Stimulated activated CD4-positive, alpha-beta T cell treated with anti-CD3 and anti-CD28 coated beads, Interleukin-2, amount 100 ng/mL, for 48 hours (primary cell): Measurements from ENCODE around the gene EFR3B.
A peak's percentile ranks its signal among the peaks of the same experiment; 100 is the strongest.
"Not testable (repeated sequence)": the region's sequence is repeated elsewhere in the genome, so short reads cannot be mapped to it uniquely, and the experiment has no call there.

Experiments
- DNase-seq, 2 donors: peaks; one replicate each; pipeline ENCODE4 v3.0.0-alpha.2; 2020

Gene EFR3B

DNA sequence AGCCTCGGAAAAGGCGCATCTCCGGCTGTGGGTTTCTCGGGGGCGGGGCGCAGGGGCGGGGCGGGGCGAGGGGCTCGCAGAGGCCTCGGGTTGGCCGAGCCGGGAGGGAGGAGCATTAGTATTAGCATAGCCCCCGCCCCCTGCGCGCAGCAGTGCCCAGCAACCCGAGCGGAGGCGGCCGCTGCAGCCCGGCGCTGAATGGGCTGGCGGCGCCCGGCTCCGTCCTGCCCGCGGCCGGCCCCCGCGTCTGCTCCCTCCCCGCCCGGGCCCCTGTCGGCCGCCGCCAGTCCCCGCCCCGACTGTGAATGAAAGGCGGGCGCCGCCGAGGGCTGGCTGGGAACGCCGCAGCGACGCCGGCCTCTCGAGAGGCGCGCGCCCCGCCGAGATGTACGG is at the start of gene EFR3B:
TSS of gene EFR3B (plus strand) at position 149 of the 393 bp plus-strand sequence. CDS start at position 386, 237 bp downstream.
- peak; percentile 77 to 78 for DNase-seq

DNA sequence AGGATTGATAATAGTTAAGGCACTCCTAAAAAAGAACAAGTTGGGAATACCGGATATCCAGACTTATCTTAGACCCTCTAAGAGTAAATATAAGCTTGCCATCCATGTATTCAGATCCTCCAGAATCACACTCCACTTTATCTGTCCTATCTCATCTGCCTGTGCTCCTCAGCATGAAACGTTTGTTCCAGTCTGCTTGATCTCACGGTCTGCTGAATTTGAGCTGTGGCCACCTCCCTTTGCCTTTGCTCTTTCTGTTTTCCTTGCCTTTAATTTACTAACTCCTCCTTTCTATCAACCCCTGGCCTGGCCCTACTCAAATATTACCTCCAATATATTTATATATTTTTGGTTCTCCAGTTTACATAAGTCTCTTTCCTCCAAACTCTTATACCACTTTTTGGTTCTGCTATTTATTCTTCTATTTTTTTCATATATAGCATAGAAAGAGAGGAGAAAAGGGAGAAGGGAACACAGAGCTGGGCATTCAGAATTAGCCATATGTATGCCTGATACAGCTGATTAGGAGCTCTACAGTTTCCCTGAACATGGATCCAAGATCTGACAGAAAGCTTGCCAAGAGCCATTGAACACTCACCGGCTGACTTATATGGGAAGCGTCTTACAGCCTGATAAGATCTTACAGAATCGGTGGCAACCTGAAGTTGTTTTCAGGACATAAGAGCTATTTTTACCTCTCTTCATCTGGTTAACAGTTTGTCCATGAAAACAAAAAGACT is 48.3 kb upstream of the EFR3B start:
- DNase-seq, result no peak

DNA sequence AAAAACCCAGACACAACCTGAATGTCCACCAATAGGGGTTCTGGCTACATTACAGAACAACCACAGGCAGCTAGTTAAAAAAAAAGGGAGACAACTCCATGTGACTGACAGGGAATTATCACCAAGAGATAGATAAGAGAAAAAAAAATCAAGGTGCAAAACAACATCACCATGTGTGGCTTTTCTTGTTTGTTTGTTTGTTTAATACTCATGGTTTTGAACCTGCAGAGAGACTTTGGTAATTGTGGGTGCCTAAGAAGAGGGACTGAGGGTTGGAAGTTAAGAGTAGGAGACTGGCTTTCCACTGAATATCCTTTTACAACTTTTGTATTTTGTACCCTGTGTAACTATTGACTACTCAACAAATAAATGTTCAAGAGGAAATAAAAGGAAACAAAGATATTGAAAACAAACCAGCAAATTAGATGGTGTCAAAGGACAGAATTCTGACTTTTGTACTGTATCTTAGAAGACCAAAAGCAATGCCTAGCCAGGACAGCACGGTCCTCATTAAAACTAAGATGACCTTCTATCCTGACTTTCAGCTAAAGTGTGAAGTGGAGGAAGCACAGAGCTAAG is 47.6 kb upstream of the EFR3B start:
- DNase-seq, result no peak

- not testable (repeated sequence) for DNase-seq
These were observed 42.8 kb upstream of the EFR3B start for GRCh38 chr2:24999097-24999496.

- no peak for DNase-seq
These were observed 41.8 kb upstream of the EFR3B start for GRCh38 chr2:25000036-25000435.

- DNase-seq, result no peak
These were observed 41.2 kb upstream of the EFR3B start for GRCh38 chr2:25000503-25001324.

DNA sequence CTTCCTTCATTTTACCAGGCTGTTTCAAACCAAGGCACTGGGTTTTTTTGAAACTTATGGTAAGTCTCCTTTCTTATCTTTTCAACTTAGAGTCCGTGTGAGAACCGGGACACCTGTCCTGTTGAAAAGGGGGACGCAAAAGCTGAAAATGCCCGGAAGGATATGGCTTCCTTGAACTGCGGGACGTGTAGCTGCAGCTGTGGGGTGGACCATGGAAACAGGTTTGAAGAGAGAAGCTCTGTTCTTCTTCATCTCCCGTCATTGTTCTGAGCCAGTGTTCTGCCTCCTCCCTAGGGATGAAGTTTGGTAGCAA is 40.6 kb upstream of the EFR3B start:
- DNase-seq, result no peak

GRCh38 chr2:25002066-25002465 is 39.8 kb upstream of the EFR3B start:
- no peak for DNase-seq

- DNase-seq, result no peak
These were observed 31.9 kb upstream of the EFR3B start for GRCh38 chr2:25009954-25010353.

- not testable (repeated sequence) for DNase-seq
These were observed 30.5 kb upstream of the EFR3B start for GRCh38 chr2:25011342-25011741.

DNA sequence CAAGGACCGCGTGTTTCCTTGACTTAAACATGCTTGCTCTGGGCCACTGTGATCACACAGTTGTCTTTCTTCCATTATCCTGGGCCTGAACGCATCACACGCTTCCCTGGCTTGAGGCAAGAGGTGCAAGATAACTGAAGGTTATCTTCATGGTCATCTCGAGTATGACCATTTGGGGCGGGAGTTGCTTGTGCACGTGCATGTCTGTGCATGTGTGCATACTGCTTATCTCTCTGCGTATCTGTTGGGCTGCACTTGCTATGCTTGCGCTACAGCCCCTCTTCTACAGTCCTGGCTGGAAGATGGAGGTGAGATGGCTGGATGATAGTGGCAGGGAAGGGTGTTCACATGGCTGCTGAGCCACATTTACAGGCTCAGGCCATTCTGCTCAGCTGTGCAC is 27.2 kb upstream of the EFR3B start:
- no peak for DNase-seq

DNA sequence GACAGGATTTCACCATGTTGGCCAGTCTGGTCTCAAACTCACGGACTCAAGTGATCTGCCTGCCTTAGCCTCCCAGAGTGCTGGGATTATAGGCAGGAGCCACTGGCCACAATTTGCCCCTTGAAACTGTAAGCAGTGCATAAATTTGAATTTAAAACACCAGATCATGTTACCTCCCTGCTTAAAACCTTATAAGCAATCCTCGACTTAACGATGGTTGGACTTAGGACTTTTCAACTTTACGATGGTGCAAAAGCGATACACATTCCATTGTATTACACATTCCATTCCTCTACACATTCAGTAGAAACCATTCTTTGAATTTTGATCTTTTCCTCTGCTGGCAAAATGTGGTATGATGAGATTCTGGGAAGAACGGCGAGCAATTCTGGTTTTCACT is 23.2 kb upstream of the EFR3B start:
- no peak for DNase-seq

- DNase-seq, result no peak
These were observed 20.0 kb upstream of the EFR3B start for GRCh38 chr2:25021791-25022362.

DNA sequence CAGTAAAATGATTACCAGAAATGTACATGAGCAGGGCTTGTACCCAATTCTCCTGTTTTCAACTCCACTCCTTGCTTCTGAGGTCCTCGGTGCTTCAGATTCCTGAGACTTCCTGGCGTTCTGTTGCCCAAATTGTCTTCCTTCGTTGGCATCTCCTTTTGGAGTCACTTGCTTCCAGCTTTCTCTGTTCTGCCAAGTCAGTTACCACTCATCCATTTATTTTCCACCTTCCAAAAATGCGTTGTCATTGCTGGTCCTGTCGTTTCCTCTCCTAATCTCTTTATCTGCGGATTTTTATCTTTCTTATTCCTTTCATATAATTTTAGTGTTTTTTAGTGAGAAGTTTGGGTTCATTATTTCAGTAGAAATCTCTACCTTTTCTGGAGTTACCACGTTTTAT is 18.5 kb upstream of the EFR3B start:
- no peak for DNase-seq

- DNase-seq, result no peak
These were observed 16.5 kb upstream of the EFR3B start for GRCh38 chr2:25025229-25026007.

GRCh38 chr2:25026008-25026530 is 15.8 kb upstream of the EFR3B start:
- no peak for DNase-seq

GRCh38 chr2:25029183-25029554 is 12.7 kb upstream of the EFR3B start:
- DNase-seq, result no peak

DNA sequence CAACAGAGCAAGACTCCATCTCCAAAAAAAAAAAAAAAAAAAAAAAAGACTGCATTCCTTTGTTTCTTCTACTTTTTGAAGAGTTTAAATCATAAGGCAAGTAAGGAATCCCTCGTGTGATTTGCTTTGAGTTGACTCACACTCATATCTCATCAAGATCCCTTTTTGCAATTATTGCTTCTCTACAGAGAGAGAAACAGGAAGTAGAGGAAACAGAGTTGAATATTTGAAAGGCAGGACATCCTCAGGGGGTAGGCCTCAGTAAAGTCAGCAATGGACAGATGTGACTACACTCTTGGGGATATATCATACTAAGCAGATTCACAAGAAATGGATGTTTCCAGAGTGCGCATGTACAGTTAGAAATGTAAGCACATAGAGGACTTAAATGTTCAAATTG is 11.2 kb upstream of the EFR3B start:
- DNase-seq, result no peak

- no peak for DNase-seq
These were observed 9.8 kb upstream of the EFR3B start for GRCh38 chr2:25032094-25032493.

DNA sequence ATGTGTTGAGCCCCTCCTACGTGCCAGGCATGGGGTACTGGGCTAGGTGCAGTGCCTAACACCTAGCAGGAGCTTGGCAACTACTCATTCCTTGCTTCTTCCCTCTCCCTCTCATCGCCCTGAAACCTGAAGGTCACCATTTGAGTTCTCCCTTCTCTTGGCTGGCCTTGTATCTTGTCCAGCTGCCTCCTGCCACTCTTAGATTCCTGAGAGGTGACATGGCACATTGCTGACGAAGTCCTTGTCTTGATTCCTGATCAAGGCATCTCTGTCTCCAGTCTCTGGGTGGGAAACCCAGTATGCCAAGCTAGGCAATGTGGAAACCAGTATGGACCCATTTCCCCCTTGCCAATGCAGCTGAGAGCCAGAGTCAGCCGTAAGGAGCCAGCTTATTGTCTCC is 9.0 kb upstream of the EFR3B start:
- DNase-seq, result no peak

DNA sequence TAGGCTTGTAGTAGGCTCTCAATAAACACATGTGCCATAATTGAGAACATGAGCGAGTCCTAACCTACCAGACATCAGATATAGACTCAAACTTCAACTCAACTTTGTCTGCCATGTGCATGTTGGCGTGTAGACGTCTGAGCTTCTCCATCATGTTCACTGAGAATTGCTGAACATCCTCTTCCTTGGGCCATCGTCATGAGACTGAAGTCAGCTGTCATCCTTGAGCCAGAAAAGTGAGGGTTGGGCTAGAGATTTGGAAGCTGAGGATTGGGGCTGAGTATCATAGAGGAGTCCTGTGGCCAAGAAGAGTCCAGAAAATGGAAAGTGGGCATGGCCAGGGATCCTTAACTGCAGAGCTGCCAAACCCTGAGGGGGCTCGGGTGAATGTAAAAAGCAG is 7.8 kb upstream of the EFR3B start:
- no peak for DNase-seq

GRCh38 chr2:25035537-25036220 is 6.2 kb upstream of the EFR3B start:
- no peak for DNase-seq
